ENCODE results near the gene OGG1. TPM values are rescaled to one million over a fixed set of nuclear protein-coding genes. Genes with fewer than 3 reads are reported as not detected.

OGG1 gene
- polyA plus RNA-seq, 1 experiment, result 40.9 TPM

GRCh38 chr3:9748031-9748430 lies 1.7 kb upstream of the OGG1 start:
- Histone ChIP-seq H3K4me3 (ENCODE audit: low read depth, low read length) (no peak overlapping the region), H3K27me3 (ENCODE audit: control insufficient read depth, insufficient read depth, low read length) (no peaks in the 10 kb centered on the region), H3K36me3 (ENCODE audit: control insufficient read depth, insufficient read depth, low read length) (peaks cover 41% of the 10 kb centered on the region)
- POLR2A ChIA-PET, result no interaction called here
- no peak for TF ChIP-seq CTCF (IDR thresholded peaks at IDR 0.05; ENCODE audit: insufficient read depth, low read depth, low read length)
- DNase-seq (ENCODE audit: low read depth), result no peak
- CTCF ChIA-PET, result interaction anchor here (1.3 kb wide), 1 partner anchor 9 kb away, joined by 3 read pairs; no protein-coding TSS in a partner anchor

- peak overlapping the region; percentile 33 for H3K4me3 ChIP-seq (ENCODE audit: low read depth, low read length)
- no peak for DNase-seq (ENCODE audit: low read depth)
- H3K27me3 ChIP-seq (ENCODE audit: control insufficient read depth, insufficient read depth, low read length), result no peaks in the 10 kb centered on the region
- no peak for TF ChIP-seq CTCF (IDR thresholded peaks at IDR 0.05; ENCODE audit: insufficient read depth, low read depth, low read length)
- CTCF ChIA-PET, result interaction anchor here (0.7 to 1.2 kb wide), 3 partner anchors 14 to 33 kb away, joined by 3 to 5 read pairs (median 3); no protein-coding TSS in a partner anchor
- POLR2A ChIA-PET, result interaction anchor here (0.7 kb wide), 2 partner anchors 15 to 80 kb away, joined by 3 to 4 read pairs; no protein-coding TSS in a partner anchor
- H3K36me3 ChIP-seq (ENCODE audit: control insufficient read depth, insufficient read depth, low read length), result peaks cover 32% of the 10 kb centered on the region
Measured at GRCh38 chr3:9749296-9749644, 482 bp upstream of the OGG1 start.

GRCh38 chr3:9750556-9751411 lies 1.0 kb downstream of the OGG1 start:
- ChIA-PET CTCF (interaction anchor here (0.6 to 1.0 kb wide), 2 partner anchors 13 to 441 kb away, joined by 3 read pairs; no protein-coding TSS in a partner anchor), POLR2A (no interaction called here)
- TF ChIP-seq CTCF (IDR thresholded peaks at IDR 0.05; ENCODE audit: insufficient read depth, low read depth, low read length), result no peak
- no peak for DNase-seq (ENCODE audit: low read depth)
- Histone ChIP-seq H3K4me3 (ENCODE audit: low read depth, low read length) (peak overlapping the region; percentile 67), H3K36me3 (ENCODE audit: control insufficient read depth, insufficient read depth, low read length) (peaks cover 23% of the 10 kb centered on the region), H3K27me3 (ENCODE audit: control insufficient read depth, insufficient read depth, low read length) (no peaks in the 10 kb centered on the region)

GRCh38 chr3:9754678-9755077 lies 4.9 kb downstream of the OGG1 start:
- CTCF ChIA-PET, result no interaction called here
- no peak for TF ChIP-seq CTCF (IDR thresholded peaks at IDR 0.05; ENCODE audit: insufficient read depth, low read depth, low read length)
- POLR2A ChIA-PET, result interaction anchor here (0.6 kb wide), 1 partner anchor 518 kb away, joined by 4 read pairs; no protein-coding TSS in a partner anchor

GRCh38 chr3:9757427-9757826 lies 7.7 kb downstream of the OGG1 start:
- no peaks in the 10 kb centered on the region for H3K27me3 ChIP-seq (ENCODE audit: control insufficient read depth, insufficient read depth, low read length)
- CTCF ChIA-PET, result no interaction called here
- POLR2A ChIA-PET, result no interaction called here
- H3K4me3 ChIP-seq (ENCODE audit: low read depth, low read length), result no peak overlapping the region
- no peak for DNase-seq (ENCODE audit: low read depth)
- TF ChIP-seq CTCF (IDR thresholded peaks at IDR 0.05; ENCODE audit: insufficient read depth, low read depth, low read length), result no peak
- H3K36me3 ChIP-seq (ENCODE audit: control insufficient read depth, insufficient read depth, low read length), result peaks cover 19% of the 10 kb centered on the region

More at GRCh38 chr3:9754678-9755077, 4.9 kb downstream of the OGG1 start:
- DNase-seq (ENCODE audit: low read depth), result no peak
- Histone ChIP-seq H3K36me3 (ENCODE audit: control insufficient read depth, insufficient read depth, low read length) (peaks cover 17% of the 10 kb centered on the region), H3K4me3 (ENCODE audit: low read depth, low read length) (no peak overlapping the region), H3K27me3 (ENCODE audit: control insufficient read depth, insufficient read depth, low read length) (no peaks in the 10 kb centered on the region)

All from BJ (cell line).